Endothelial cell (in vitro differentiated cells): ENCODE measurements around the gene IFTAP. TPM values are rescaled to one million over a fixed set of nuclear protein-coding genes. Genes with fewer than 3 reads are reported as not detected.

ENCODE experiments used
- DNase-seq: peaks from one replicate; pipeline ENCODE4 v3.0.0; 2021; ENCODE audit warnings: low spot score
- H3K27ac Mint-ChIP-seq: one replicate; pipeline ENCODE4 v1.8.0; 2021; ENCODE audit warnings: mixed read lengths, inconsistent platforms; ENCODE audit not compliant: unreplicated experiment
- H3K27me3 Mint-ChIP-seq: one replicate; pipeline ENCODE4 v1.8.0; 2021; ENCODE audit warnings: mild to moderate bottlenecking, moderate library complexity, mixed read lengths, inconsistent platforms; ENCODE audit not compliant: unreplicated experiment
- H3K36me3 Mint-ChIP-seq: one replicate; pipeline ENCODE4 v1.8.0; 2021; ENCODE audit warnings: mild to moderate bottlenecking, low read depth, mixed read lengths, inconsistent platforms; ENCODE audit not compliant: unreplicated experiment
- H3K4me1 Mint-ChIP-seq: one replicate; pipeline ENCODE4 v1.8.0; 2021; ENCODE audit warnings: mild to moderate bottlenecking, mixed read lengths, inconsistent platforms; ENCODE audit not compliant: unreplicated experiment
- H3K4me3 Mint-ChIP-seq: one replicate; pipeline ENCODE4 v1.8.0; 2021; ENCODE audit warnings: mild to moderate bottlenecking, mixed read lengths, inconsistent platforms; ENCODE audit not compliant: unreplicated experiment
- H3K9me3 Mint-ChIP-seq: one replicate; pipeline ENCODE4 v1.8.0; 2021; ENCODE audit warnings: mixed read lengths, inconsistent platforms; ENCODE audit not compliant: unreplicated experiment
- total RNA-seq: library from RNA; stranded (reverse); fragmentation: NEBNext Ultra II Directional; extraction: Animal tissue kit (Norgen Biotek cat#: 25700); gene quantifications from one replicate; pipeline ENCODE4 v1.2.1, GENCODE V29; 2021; ENCODE audit not compliant: unreplicated experiment
- TF ChIP-seq, protein P1 (sequence below): fragments of 200-600 bp; sonication (generic); IDR thresholded peaks from one replicate; pipeline ENCODE4 v1.5.0; 2021; ENCODE audit warnings: antibody characterized with exemption; ENCODE audit not compliant: unreplicated experiment

The IFTAP gene
- total RNA-seq, 1 donor from 2014 or later = 21.0 TPM

DNA sequence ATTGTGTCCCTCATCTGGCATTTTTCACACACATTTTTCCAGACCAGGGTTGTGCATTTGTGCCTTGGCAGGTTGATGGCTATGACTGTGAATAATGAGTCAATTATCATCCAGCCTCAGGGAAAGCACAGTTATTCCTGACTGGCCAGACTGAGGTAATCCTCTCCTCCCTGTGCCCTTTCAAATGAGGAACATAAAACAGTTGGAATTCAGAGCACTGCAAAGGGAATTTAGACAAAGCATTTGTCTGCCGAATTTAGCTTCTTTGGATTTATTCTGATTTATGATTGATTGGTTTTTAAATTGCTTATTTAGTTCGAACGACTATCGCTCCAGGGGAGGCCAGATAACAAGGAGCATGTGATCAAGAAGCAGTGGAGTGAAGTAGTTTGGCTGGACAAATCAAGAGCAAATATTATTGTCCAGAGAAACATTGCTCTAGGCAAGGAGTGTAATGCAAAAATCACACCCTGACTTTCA, 34.5 kb downstream of the IFTAP start:
- Mint-ChIP-seq H3K27ac (no peak overlapping the region), H3K4me1 (peaks cover 3% of the 10 kb centered on the region), H3K27me3 (no peaks in the 10 kb centered on the region), H3K9me3 (no peaks in the 10 kb centered on the region), H3K4me3 (no peak overlapping the region), H3K36me3 (no peaks in the 10 kb centered on the region)
- TF ChIP-seq, protein P1, sequence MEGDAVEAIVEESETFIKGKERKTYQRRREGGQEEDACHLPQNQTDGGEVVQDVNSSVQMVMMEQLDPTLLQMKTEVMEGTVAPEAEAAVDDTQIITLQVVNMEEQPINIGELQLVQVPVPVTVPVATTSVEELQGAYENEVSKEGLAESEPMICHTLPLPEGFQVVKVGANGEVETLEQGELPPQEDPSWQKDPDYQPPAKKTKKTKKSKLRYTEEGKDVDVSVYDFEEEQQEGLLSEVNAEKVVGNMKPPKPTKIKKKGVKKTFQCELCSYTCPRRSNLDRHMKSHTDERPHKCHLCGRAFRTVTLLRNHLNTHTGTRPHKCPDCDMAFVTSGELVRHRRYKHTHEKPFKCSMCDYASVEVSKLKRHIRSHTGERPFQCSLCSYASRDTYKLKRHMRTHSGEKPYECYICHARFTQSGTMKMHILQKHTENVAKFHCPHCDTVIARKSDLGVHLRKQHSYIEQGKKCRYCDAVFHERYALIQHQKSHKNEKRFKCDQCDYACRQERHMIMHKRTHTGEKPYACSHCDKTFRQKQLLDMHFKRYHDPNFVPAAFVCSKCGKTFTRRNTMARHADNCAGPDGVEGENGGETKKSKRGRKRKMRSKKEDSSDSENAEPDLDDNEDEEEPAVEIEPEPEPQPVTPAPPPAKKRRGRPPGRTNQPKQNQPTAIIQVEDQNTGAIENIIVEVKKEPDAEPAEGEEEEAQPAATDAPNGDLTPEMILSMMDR = no peak
- DNase-seq = no peak

DNA sequence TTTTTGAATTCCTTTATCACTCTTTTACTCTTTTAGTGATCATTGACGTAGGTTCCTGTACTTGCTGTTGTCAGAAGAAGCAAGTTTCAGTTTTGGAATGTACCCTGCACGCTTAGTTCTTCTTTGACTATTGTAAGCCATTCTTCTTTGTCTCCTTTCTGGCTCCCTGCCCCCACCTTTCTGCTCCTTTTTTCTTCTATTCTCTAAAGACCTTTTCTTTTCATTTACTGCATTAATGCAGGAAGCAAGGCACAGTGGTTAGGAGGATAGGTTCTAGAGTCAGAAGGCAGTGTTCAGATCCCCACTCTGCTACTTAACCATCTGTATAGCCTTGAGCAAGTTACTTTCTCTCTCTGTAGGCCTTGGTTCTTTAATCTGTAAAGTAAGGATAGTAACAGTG, 37.5 kb downstream of the IFTAP start:
- Mint-ChIP-seq H3K4me1 (peaks cover 3% of the 10 kb centered on the region), H3K36me3 (no peaks in the 10 kb centered on the region), H3K9me3 (no peaks in the 10 kb centered on the region), H3K4me3 (no peak overlapping the region), H3K27me3 (no peaks in the 10 kb centered on the region), H3K27ac (no peak overlapping the region)
- no peak for DNase-seq
- TF ChIP-seq, protein P1 = no peak

DNA sequence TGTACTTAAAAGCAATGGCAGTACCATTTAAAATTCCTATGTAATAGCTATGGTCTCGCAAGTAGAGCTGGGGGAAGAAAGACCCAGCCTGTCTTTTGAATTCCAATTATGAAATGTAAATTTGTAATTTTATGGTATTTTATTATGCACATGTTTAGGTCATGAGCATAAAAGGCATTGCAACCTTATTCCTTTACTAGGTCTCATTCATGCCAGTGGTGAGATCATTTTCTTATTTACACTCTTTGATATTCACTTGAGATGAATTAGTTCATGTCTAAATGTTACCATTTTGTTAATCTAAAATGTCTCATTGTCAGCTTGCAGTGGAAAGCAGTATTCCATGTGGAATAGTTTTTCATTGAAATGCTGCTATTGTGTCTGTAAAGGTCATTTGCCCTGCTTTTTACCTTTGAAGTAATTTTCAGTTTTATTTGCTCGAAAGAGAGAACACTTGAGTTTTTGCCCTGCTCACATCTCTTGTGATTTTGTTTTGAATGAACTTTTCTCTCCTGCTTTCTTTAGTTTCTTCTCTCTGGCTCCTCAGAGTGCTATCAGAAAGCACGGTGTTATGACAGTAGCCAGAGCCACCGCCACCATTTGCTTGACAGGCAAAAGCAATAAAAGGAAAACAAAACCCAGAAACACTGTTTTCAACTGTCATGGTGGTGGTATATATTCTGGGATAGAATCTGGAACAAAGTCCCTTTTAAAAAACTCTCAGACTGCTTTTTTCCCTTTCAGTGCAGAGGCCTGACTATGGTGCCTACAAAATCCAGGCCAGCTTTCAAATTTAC, 41.0 kb downstream of the IFTAP start:
- TF ChIP-seq, protein P1 = no peak
- H3K4me3 Mint-ChIP-seq = no peak overlapping the region
- peaks cover 3% of the 10 kb centered on the region for H3K4me1 Mint-ChIP-seq
- DNase-seq = no peak
- no peaks in the 10 kb centered on the region for H3K36me3 Mint-ChIP-seq
- H3K27me3 Mint-ChIP-seq = no peaks in the 10 kb centered on the region
- no peaks in the 10 kb centered on the region for H3K9me3 Mint-ChIP-seq
- no peak overlapping the region for H3K27ac Mint-ChIP-seq

DNA sequence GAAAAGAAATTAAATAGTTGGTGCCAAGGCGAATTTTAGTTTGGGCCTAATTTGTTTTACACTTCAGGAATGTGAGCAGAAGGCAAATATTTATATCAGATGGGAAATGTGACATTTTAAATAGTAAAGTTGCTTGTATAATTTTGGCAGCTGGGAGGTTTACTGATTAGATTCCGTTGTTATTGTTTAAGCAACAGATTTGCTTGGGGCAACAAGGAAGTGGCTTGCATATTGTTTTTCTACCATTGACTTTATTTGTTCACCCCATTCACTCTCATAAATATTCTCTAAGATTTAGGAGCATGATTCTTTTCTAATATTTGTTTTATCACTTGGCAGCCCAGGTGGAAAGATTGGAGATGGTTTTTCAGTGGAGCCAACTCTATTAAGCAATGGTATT, 44.3 kb downstream of the IFTAP start:
- Mint-ChIP-seq H3K4me3 (no peak overlapping the region), H3K27ac (no peak overlapping the region)
- no peak for DNase-seq

More for the DNA sequence above, 44.3 kb downstream of the IFTAP start:
- TF ChIP-seq, protein P1 = no peak
- Mint-ChIP-seq H3K9me3 (no peaks in the 10 kb centered on the region), H3K4me1 (peaks cover 3% of the 10 kb centered on the region), H3K36me3 (no peaks in the 10 kb centered on the region), H3K27me3 (peaks cover 2% of the 10 kb centered on the region)
